Effector memory CD4-positive, alpha-beta T cell (primary cell): ENCODE results near the gene HTT.
A peak's percentile ranks its signal among the peaks of the same experiment; 100 is the strongest.

Source experiments
- DNase-seq, 3 donors: peaks; one replicate each; pipeline ENCODE4 v3.0.0-alpha.2; 2020
- H3K27ac ChIP-seq: 2 replicates; pipeline ENCODE4 v1.7.0; 2013; ENCODE audit warnings: mild to moderate bottlenecking, low read length, moderate library complexity; ENCODE audit not compliant: insufficient read depth, poor library complexity, severe bottlenecking
- H3K27me3 ChIP-seq: replicated peaks from 2 replicates; pipeline ENCODE4 v1.7.0; 2013; ENCODE audit warnings: mild to moderate bottlenecking, low read length; ENCODE audit not compliant: insufficient read depth, control insufficient read depth, poor library complexity, severe bottlenecking
- H3K36me3 ChIP-seq: 2 replicates; pipeline ENCODE4 v1.7.0; 2013; ENCODE audit warnings: mild to moderate bottlenecking, low read length, moderate library complexity; ENCODE audit not compliant: control insufficient read depth, insufficient read depth
- H3K4me1 ChIP-seq: 2 replicates; pipeline ENCODE4 v1.7.0; 2013; ENCODE audit warnings: low read length, mild to moderate bottlenecking; ENCODE audit not compliant: control insufficient read depth, insufficient read depth, poor library complexity, severe bottlenecking
- H3K4me3 ChIP-seq: 2 replicates; pipeline ENCODE4 v1.7.0; 2013; ENCODE audit warnings: low read length, low read depth, mild to moderate bottlenecking; ENCODE audit not compliant: insufficient read depth, poor library complexity, severe bottlenecking
- H3K9me3 ChIP-seq: 2 replicates; pipeline ENCODE4 v1.7.0; 2013; ENCODE audit warnings: mild to moderate bottlenecking, low read length, moderate library complexity; ENCODE audit not compliant: control insufficient read depth

The HTT gene

DNA sequence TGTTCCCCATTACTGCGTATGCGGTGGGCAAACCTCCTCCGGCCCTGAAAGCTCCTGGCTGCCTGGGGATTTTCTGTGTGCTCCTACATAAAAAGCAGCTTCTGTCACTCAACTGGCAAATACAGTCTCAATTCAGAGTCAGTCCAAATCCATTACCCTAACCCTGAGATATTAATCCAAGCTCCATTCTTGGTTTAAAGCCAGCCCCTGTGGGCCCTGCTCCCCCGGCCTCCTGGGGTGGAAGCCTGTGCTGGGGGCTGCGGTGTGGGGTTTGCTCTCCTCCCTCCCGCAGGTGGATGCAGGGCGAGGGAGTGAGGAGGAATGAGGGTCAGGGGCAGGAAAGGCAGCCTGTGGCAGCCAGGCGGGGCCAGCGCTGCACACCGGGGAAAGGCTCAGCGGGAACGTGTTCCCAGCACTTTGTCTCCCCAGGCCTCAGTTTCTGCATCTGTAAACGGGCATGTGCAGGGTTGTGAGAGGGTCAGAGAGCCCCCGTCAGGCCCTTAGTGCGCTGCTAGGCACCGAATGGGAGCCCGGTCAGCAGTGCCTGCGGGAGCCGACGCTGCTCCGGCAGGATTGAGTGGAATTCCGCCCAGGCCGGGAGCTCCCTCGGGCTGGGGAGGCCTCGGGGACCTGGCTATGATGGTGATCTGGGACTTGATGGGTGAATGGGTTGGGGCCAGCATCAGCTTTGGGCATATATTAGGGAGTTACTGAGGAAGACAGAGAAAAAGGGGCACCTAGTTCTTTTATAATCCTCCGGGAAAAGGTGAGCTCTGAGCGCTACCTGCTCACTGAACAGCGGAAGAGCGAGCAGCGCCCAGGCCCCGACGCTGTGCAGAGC, 212.1 kb downstream of the HTT start:
- no peak overlapping the region for H3K4me3 ChIP-seq
- H3K27me3 ChIP-seq = no peaks in the 10 kb centered on the region
- no peaks in the 10 kb centered on the region for H3K9me3 ChIP-seq
- H3K36me3 ChIP-seq = no peaks in the 10 kb centered on the region
- H3K27ac ChIP-seq = no peak overlapping the region
- peaks cover 2% of the 10 kb centered on the region for H3K4me1 ChIP-seq
- DNase-seq = no peak

DNA sequence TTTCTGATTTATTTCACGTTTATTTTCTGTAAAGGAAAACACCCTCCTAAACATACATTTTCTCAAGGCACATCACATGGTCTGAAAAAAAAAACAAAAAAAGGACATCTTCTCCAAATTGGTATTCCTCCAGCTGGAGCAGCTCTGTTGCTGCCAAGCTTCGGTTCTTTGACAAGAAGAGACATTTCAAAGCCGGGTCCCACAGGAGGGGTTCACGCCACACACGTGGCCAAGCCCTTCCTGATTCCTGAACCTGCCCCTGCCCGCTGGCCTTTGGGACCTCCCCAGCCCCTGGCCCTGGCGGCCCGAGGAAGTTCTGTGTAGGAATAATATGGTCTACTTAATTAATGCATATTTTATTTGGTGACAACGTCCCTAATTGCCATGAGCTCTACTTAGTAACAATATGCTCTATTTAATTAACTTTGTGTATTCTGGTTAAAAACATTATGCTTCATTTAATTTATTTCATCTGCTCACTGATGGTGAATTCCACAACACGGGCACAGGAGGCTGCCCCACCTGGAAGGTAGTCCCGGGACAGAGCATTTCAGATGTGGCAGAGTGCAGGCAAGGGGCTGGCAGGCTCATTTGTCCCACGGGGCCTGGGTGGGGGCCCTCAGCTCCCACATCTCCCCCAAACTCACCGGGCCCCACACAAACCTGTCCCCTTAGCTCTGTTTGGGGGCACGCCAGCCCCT, 212.9 kb downstream of the HTT start:
- Histone ChIP-seq H3K27me3 (no peaks in the 10 kb centered on the region), H3K4me3 (no peak overlapping the region), H3K9me3 (no peaks in the 10 kb centered on the region), H3K36me3 (no peaks in the 10 kb centered on the region), H3K27ac (no peak overlapping the region), H3K4me1 (peaks cover 7% of the 10 kb centered on the region)
- no peak for DNase-seq

GRCh38 chr4:3287972-3288570, 213.6 kb downstream of the HTT start:
- Histone ChIP-seq H3K27me3 (no peaks in the 10 kb centered on the region), H3K4me3 (no peak overlapping the region), H3K27ac (no peak overlapping the region), H3K4me1 (peaks cover 7% of the 10 kb centered on the region), H3K9me3 (no peaks in the 10 kb centered on the region), H3K36me3 (no peaks in the 10 kb centered on the region)
- no peak for DNase-seq

DNA sequence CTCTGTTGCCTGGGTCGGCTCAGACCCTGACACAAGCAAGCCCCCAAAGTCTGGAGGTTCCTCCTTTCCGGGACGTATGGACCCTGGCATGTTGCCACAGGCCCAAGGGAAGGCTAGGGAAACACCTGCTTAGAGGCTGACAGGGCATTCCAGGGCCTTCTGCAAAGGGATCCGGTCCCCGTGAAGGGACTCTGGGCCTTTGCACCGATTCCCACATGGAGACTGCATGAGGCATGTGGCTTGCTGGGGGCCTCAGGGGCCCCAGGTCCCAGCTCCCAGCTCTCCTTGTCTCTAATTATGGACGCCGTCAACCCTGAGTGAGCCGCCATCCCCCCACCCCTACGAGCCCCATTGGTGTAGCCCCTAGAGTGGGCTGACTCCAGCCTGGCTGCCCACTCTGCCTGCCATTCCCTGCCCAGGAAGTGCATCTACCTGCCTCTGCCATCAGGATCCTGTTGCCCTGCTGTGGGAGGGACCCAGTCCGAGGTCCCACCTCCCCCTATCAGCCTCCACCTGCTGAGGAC, 214.2 kb downstream of the HTT start:
- H3K27ac ChIP-seq = no peak overlapping the region
- DNase-seq = no peak
- H3K9me3 ChIP-seq = no peaks in the 10 kb centered on the region
- no peaks in the 10 kb centered on the region for H3K36me3 ChIP-seq
- no peak overlapping the region for H3K4me3 ChIP-seq
- peaks cover 7% of the 10 kb centered on the region for H3K4me1 ChIP-seq
- no peaks in the 10 kb centered on the region for H3K27me3 ChIP-seq

DNA sequence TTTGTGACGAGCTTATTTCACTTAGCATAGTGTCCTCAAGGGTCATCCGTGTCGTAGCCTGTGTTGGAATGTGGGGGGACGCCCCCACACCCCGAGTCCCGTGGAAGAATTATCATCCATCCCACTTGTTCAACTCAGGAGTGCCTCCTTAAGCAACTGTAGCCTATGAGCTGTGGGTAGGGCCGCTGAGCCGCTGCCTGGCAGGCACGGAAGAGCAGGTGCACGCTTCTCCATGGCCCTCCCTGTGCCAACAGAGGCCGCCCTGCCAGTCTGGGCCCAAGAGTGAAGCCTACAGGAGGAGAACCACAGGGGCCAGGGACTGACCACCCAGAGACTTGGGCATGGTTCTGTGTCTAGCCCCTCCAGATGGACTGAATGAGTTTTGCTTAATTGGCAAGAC, 216.0 kb downstream of the HTT start:
- Histone ChIP-seq H3K27ac (no peak overlapping the region), H3K4me3 (no peak overlapping the region), H3K9me3 (no peaks in the 10 kb centered on the region), H3K4me1 (peaks cover 12% of the 10 kb centered on the region), H3K36me3 (no peaks in the 10 kb centered on the region), H3K27me3 (no peaks in the 10 kb centered on the region)
- DNase-seq = no peak

GRCh38 chr4:3290889-3291321, 216.4 kb downstream of the HTT start:
- H3K27me3 ChIP-seq = no peaks in the 10 kb centered on the region
- DNase-seq = no peak
- peaks cover 12% of the 10 kb centered on the region for H3K4me1 ChIP-seq
- H3K36me3 ChIP-seq = no peaks in the 10 kb centered on the region
- no peak overlapping the region for H3K4me3 ChIP-seq
- H3K9me3 ChIP-seq = no peaks in the 10 kb centered on the region
- H3K27ac ChIP-seq = no peak overlapping the region

DNA sequence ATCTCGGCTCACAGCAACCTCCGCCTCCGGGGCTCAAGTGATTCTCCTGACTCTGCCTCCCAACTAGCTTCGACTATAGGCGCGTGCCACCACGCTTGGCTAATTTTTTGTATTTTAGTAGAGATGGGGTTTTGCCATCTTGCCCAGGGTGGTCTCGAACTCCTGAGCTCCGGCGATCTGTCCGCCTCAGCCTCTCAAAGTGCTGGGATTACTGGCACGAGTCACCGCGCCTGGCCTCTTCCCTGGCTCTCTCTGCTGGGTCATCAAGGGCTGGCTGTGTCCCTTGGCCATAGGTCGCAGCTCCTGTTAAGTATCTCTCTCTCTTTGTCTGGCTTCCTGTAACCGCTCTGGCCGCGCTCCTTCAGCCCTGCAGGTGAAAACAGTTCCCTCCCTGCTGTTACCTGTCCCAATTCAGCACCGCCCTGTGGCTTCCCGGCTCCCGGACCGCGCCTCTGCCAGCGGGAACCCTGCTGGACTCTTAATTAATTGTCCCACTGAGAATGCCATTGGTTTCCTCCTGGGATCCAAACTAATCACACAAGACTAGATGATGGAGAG, 217.0 kb downstream of the HTT start:
- no peak for DNase-seq
- H3K27me3 ChIP-seq = no peaks in the 10 kb centered on the region
- peaks cover 12% of the 10 kb centered on the region for H3K4me1 ChIP-seq
- H3K27ac ChIP-seq = no peak overlapping the region
- peak overlapping the region; percentile 80 for H3K4me3 ChIP-seq
- no peaks in the 10 kb centered on the region for H3K9me3 ChIP-seq
- no peaks in the 10 kb centered on the region for H3K36me3 ChIP-seq

- H3K9me3 ChIP-seq = no peaks in the 10 kb centered on the region
- peak in 1 of 3 donors; percentile 23 for DNase-seq
- H3K4me1 ChIP-seq = peaks cover 12% of the 10 kb centered on the region
Measured at GRCh38 chr4:3291969-3292570, 217.6 kb downstream of the HTT start.

GRCh38 chr4:3292571-3293400, 218.3 kb downstream of the HTT start, which contains the start of gene RGS12:
Gene RGS12, plus strand, starts transcription at chr4:3293021. Its CDS starts 23,150 bp downstream, at chr4:3316171.
- peak; percentile 76 to 81 (median 77) for DNase-seq
- peaks cover 12% of the 10 kb centered on the region for H3K4me1 ChIP-seq
- H3K4me3 ChIP-seq = peak within 1 kb of the TSS; percentile 80
- no peaks in the 10 kb centered on the region for H3K9me3 ChIP-seq
- no peaks in the 10 kb centered on the region for H3K36me3 ChIP-seq
- peak within 1 kb of the TSS; percentile 14 for H3K27ac ChIP-seq
- H3K27me3 ChIP-seq = no peaks in the 10 kb centered on the region

More at GRCh38 chr4:3291969-3292570, 217.6 kb downstream of the HTT start:
- Histone ChIP-seq H3K4me3 (peak overlapping the region; percentile 80), H3K27me3 (no peaks in the 10 kb centered on the region), H3K36me3 (no peaks in the 10 kb centered on the region), H3K27ac (no peak overlapping the region)
